IMR-90 (cell line): ENCODE data around the gene FAM227B. TPM values are rescaled to one million over a fixed set of nuclear protein-coding genes. Genes with fewer than 3 reads are reported as not detected.

Source experiments
- ATAC-seq: fragments of 200-7000 bp; cut with Tn5 transposase; 2 replicates; pipeline ENCODE4 v1.9.1; 2020; ENCODE audit warnings: low read depth, mild to moderate bottlenecking, moderate library complexity
- BruUV-seq: library from RNA; stranded (reverse); fragments of 400-500 nt; replicated peaks from 2 replicates; lab custom pipeline; 2021; lab: Mats Ljungman, UMichigan
- CTCF ChIA-PET: fragments of 300-600 bp; formaldehyde crosslinking; extraction: SDS; loops from one replicate; lab custom pipeline; 2021; ENCODE audit warnings: antibody characterized with exemption; lab: Yijun Ruan, JAX
- POLR2A ChIA-PET: fragments of 300-600 bp; sonication (Branson Sonifier 250); formaldehyde crosslinking; loops from one replicate; lab custom pipeline; 2022; ENCODE audit warnings: antibody characterized with exemption; ENCODE audit not compliant: unreplicated experiment; lab: Charles Lee
- DNase-seq: peaks from one replicate; pipeline ENCODE4 v3.0.0; 2013
- H2AFZ ChIP-seq: replicated peaks from 2 replicates; pipeline ENCODE3; 2013; ENCODE audit warnings: low read length, mild to moderate bottlenecking; ENCODE audit not compliant: poor library complexity
- H2AK5ac ChIP-seq: 2 replicates; pipeline ENCODE4 v1.6.1; 2013; ENCODE audit warnings: low read depth, low read length, inconsistent platforms
- H2AK9ac ChIP-seq: replicated peaks from 2 replicates; pipeline ENCODE3; 2013; ENCODE audit warnings: mild to moderate bottlenecking, low read depth, low read length, moderate library complexity; ENCODE audit not compliant: poor library complexity
- H2BK120ac ChIP-seq: 2 replicates; pipeline ENCODE4 v1.6.1; 2013; ENCODE audit warnings: low read depth, low read length, inconsistent platforms
- H2BK15ac ChIP-seq: 3 replicates; pipeline ENCODE4 v1.6.1; 2013; ENCODE audit warnings: low read depth, low read length, inconsistent platforms
- H2BK20ac ChIP-seq: 2 replicates; pipeline ENCODE4 v1.6.1; 2013; ENCODE audit warnings: low read depth, mild to moderate bottlenecking, inconsistent platforms, low read length, moderate library complexity
- H2BK5ac ChIP-seq: 2 replicates; pipeline ENCODE4 v1.6.1; 2013; ENCODE audit warnings: mild to moderate bottlenecking, low read depth, low read length, inconsistent platforms; ENCODE audit not compliant: poor library complexity, severe bottlenecking
- H3K14ac ChIP-seq: replicated peaks from 2 replicates; pipeline ENCODE4 v1.6.1; 2013; ENCODE audit warnings: low read depth, low read length, inconsistent platforms
- H3K18ac ChIP-seq: 2 replicates; pipeline ENCODE4 v1.6.1; 2013; ENCODE audit warnings: low read depth, low read length, control low read depth
- H3K23ac ChIP-seq: 2 replicates; pipeline ENCODE4 v1.6.1; 2013; ENCODE audit warnings: low read depth, low read length, inconsistent platforms
- H3K27ac ChIP-seq: 2 replicates; pipeline ENCODE4 v1.5.1; 2013; ENCODE audit warnings: mild to moderate bottlenecking, control low read depth, low read length; ENCODE audit not compliant: insufficient read depth
- H3K27me3 ChIP-seq: 2 replicates; pipeline ENCODE4 v1.6.1; 2013; ENCODE audit warnings: low read length; ENCODE audit not compliant: control insufficient read depth, insufficient read depth
- H3K36me3 ChIP-seq: 2 replicates; pipeline ENCODE4 v1.6.1; 2013; ENCODE audit warnings: low read length, mixed read lengths; ENCODE audit not compliant: control insufficient read depth, insufficient read depth
- H3K4ac ChIP-seq: 2 replicates; pipeline ENCODE4 v1.6.1; 2013; ENCODE audit warnings: low read depth, low read length, inconsistent platforms
- H3K4me1 ChIP-seq: 2 replicates; pipeline ENCODE4 v1.6.1; 2013; ENCODE audit warnings: low read length, mixed read lengths; ENCODE audit not compliant: control insufficient read depth, insufficient read depth
- H3K4me2 ChIP-seq: 2 replicates; pipeline ENCODE4 v1.6.1; 2013; ENCODE audit warnings: low read depth, mild to moderate bottlenecking, control low read depth, low read length, moderate library complexity
- H3K4me3 ChIP-seq: 2 replicates; pipeline ENCODE4 v1.5.1; 2013; ENCODE audit warnings: low read depth, mild to moderate bottlenecking, control low read depth, low read length, moderate library complexity; ENCODE audit not compliant: insufficient read depth
- H3K56ac ChIP-seq: 2 replicates; pipeline ENCODE4 v1.6.1; 2013; ENCODE audit warnings: low read length, inconsistent platforms; ENCODE audit not compliant: insufficient read depth; ENCODE audit errors: extremely low read depth
- H3K79me1 ChIP-seq, 2 experiments: 2 replicates each; pipeline ENCODE4 v1.6.1; 2013; ENCODE audit warnings: low read length in 2 of 2, inconsistent platforms in 1 of 2, low read depth in 1 of 2
- H3K9ac ChIP-seq: 2 replicates; pipeline ENCODE4 v1.6.1; 2013; ENCODE audit warnings: low read depth, low read length, control low read depth
- H3K9me1 ChIP-seq: 2 replicates; pipeline ENCODE4 v1.6.1; 2013; ENCODE audit warnings: low read length, inconsistent platforms; ENCODE audit not compliant: insufficient read depth
- H3K9me3 ChIP-seq: 2 replicates; pipeline ENCODE4 v1.6.1; 2013; ENCODE audit warnings: low read length; ENCODE audit not compliant: control insufficient read depth, insufficient read depth
- H4K20me1 ChIP-seq: 2 replicates; pipeline ENCODE4 v1.6.1; 2013; ENCODE audit warnings: low read length, inconsistent platforms; ENCODE audit not compliant: insufficient read depth
- H4K5ac ChIP-seq: 2 replicates; pipeline ENCODE4 v1.6.1; 2013; ENCODE audit warnings: mild to moderate bottlenecking, low read depth, low read length, control low read depth
- H4K8ac ChIP-seq, 2 experiments: 2 replicates each; pipeline ENCODE4 v1.6.1; 2013; ENCODE audit warnings: low read depth in 2 of 2, low read length in 2 of 2, control low read depth in 1 of 2, inconsistent platforms in 1 of 2
- H4K91ac ChIP-seq: 2 replicates; pipeline ENCODE4 v1.6.1; 2013; ENCODE audit warnings: low read depth, low read length, inconsistent platforms; ENCODE audit not compliant: insufficient read depth
- FOS ChIP-seq: fragments of 150-350 bp; IDR thresholded peaks from 2 replicates; pipeline ENCODE4 v1.6.1; 2016; ENCODE audit warnings: low read depth, low read length
- MXI1 ChIP-seq: IDR thresholded peaks from 2 replicates; pipeline ENCODE4 v1.6.1; 2012; ENCODE audit warnings: low read depth, mild to moderate bottlenecking, low read length, moderate library complexity, borderline replicate concordance
- RAD21 ChIP-seq: IDR thresholded peaks from 2 replicates; pipeline ENCODE4 v1.6.1; 2012; ENCODE audit warnings: low read length, improper control_type of control experiment
- WGBS, 2 experiments: methylation state at CpG; one replicate each; pipeline versions ENCODE4 v1.1.5 to v1.1.7; 2013; ENCODE audit warnings: missing lambda C conversion rate in 2 of 2; ENCODE audit not compliant: insufficient read length in 1 of 2; ENCODE audit errors: extremely low coverage in 2 of 2; 5-methylcytosine and 5-hydroxymethylcytosine counted together
- dilution Hi-C: fragments of 300-500 bp; cut with HindIII; formaldehyde crosslinking; loops from one replicate; pipeline ENCODE4 v1.14.3; 2018; ENCODE audit warnings: low sequenced_read_pairs; ENCODE audit not compliant: unreplicated experiment
- in situ Hi-C: fragments of 300-500 bp; cut with MboI; formaldehyde crosslinking; loops from 3 replicates; pipeline ENCODE4 v1.14.3; 2019; ENCODE audit warnings: low sequenced_read_pairs, inconsistent platforms, mixed read lengths
- intact Hi-C: fragments of 100-400 bp; cut with micrococcal nuclease; formaldehyde crosslinking; loops from 2 replicates; pipeline ENCODE4 v1.10.0; 2022
- polyA plus RNA-seq, 3 experiments: library from polyadenylated mRNA; depleted of rRNA; stranded (reverse); fragments of >200 nt; gene quantifications; 2 replicates each; pipeline ENCODE4 v1.2.3, GENCODE V29; 2012; ENCODE audit warnings: low replicate concordance in 1 of 3
- total RNA-seq: library from RNA; depleted of rRNA; stranded (reverse); fragments of >200 nt; gene quantifications from 2 replicates; pipeline ENCODE4 v1.2.3, GENCODE V29; 2012
- TF ChIP-seq, protein P1 (sequence below): fragments of 150-350 bp; IDR thresholded peaks from 2 replicates; pipeline ENCODE4 v1.6.1; 2016; ENCODE audit warnings: low read depth, mild to moderate bottlenecking, low read length, moderate library complexity, borderline replicate concordance

The FAM227B gene
- total and polyA plus RNA-seq, 2 of the 4 experiments (the other 2 are of a cell fraction) = 1.8 to 3.0 TPM

DNA sequence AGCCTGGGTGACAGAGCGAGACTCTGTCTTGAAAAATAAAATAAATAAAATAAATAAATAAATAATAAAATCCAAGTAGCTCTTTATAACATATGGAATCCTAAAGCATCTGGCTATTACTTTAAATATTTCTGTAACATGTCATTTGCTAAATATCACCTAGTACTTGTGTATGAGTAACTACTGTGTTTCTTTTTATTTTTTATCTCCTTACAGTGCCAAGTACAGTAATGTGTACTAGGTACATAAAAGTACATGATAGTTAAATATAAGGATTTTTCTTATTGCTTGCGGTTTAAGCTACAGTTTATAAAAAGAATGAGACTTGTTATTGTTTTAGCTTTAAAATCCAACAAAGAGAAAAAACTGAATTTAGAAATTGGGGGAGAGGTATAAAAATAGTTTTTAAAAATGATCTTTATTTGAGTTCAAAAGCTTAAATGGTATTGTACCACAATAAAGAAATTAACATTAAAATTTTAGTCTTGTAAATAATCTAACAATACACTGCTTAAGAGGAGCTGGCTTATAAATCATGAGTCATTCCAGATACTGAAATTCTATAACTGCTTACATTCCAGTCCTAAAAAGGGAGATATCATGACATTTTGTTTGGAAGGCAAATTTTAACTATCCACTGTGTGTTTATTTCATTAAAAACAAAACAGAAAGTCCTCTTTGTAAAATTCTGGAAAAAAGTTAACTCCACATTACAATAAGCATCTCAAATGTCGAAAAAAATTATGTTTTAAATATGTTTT is 124.4 kb downstream of the FAM227B start:
- Histone ChIP-seq H2BK120ac (peak overlapping the region; percentile 88; the same call in 1 of the 2 replicates), H3K4ac (peak overlapping the region; percentile 87), H3K9me1 (peaks cover 3% of the 10 kb centered on the region; the same call in 1 of the 2 replicates), H3K4me1 (peaks cover 14% of the 10 kb centered on the region), H3K27ac (peak overlapping the region; percentile 100), H3K36me3 (0 out of 2 replicates have a peak, but pooled peaks cover under 1% of the 10 kb centered on the region), H2BK20ac (peak overlapping the region; percentile 93), H4K20me1 (no peaks in the 10 kb centered on the region), H3K27me3 (no peaks in the 10 kb centered on the region), H4K8ac (peak overlapping the region; percentile 67 to 85; a peak in 2 of 4 replicates), H3K23ac (no peak overlapping the region), H3K18ac (peak overlapping the region; percentile 95), H2AK9ac (no peak overlapping the region), H4K5ac (peak overlapping the region; percentile 96), H3K79me1 (no peaks in the 10 kb centered on the region), H3K4me2 (peak overlapping the region; percentile 45), H3K9ac (peak overlapping the region; percentile 55), H2BK5ac (peak overlapping the region; percentile 100), H3K4me3 (no peak overlapping the region), H2BK15ac (peak overlapping the region; percentile 51; the same call in 1 of the 3 replicates), H2AK5ac (no peak overlapping the region; the same call in 1 of the 2 replicates), H3K9me3 (peaks cover 4% of the 10 kb centered on the region; the same call in 1 of the 2 replicates), H2AFZ (no peak overlapping the region), H3K56ac (peak overlapping the region; percentile 47; the same call in 1 of the 2 replicates), H4K91ac (peak overlapping the region; percentile 85; the same call in 1 of the 2 replicates), H3K14ac (no peak overlapping the region; the same call in 1 of the 2 replicates)
- TF ChIP-seq, protein P1, sequence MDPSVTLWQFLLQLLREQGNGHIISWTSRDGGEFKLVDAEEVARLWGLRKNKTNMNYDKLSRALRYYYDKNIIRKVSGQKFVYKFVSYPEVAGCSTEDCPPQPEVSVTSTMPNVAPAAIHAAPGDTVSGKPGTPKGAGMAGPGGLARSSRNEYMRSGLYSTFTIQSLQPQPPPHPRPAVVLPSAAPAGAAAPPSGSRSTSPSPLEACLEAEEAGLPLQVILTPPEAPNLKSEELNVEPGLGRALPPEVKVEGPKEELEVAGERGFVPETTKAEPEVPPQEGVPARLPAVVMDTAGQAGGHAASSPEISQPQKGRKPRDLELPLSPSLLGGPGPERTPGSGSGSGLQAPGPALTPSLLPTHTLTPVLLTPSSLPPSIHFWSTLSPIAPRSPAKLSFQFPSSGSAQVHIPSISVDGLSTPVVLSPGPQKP = no peak
- TF ChIP-seq RAD21 (no peak), FOS (0 out of 2 replicates have a peak, but pooled peaks have one; percentile 17), MXI1 (no peak)
- ATAC-seq = peak; percentile 69
- intact Hi-C loops (loop anchor here (2.0 kb wide), 3 partner anchors 405 to 555 kb away; no protein-coding TSS in a partner anchor), dilution Hi-C loops (no loop called here), in situ Hi-C loops (no loop called here)
- CTCF ChIA-PET = interaction anchor here (0.6 kb wide), 1 partner anchor 123 kb away, joined by 3 read pairs; no protein-coding TSS in a partner anchor
- POLR2A ChIA-PET = interaction anchor here (1.0 kb wide), 1 partner anchor 127 kb away, joined by 4 read pairs; no protein-coding TSS in a partner anchor
- no CpG with 5 or more reads among the region's 3 CpGs for WGBS, 2 experiments
- peak; percentile 79 for DNase-seq
- no TSS peak for BruUV-seq
